Vein endothelial cell (primary cell): ENCODE data around the gene PYGO1. TPM values are rescaled to one million over a fixed set of nuclear protein-coding genes. Genes with fewer than 3 reads are reported as not detected.

Experiments
- total RNA-seq: library from RNA; depleted of rRNA; stranded (reverse); fragments of >200 nt; gene quantifications from 2 replicates; pipeline ENCODE4 v1.2.3, GENCODE V29; 2012

Gene PYGO1, protein sequence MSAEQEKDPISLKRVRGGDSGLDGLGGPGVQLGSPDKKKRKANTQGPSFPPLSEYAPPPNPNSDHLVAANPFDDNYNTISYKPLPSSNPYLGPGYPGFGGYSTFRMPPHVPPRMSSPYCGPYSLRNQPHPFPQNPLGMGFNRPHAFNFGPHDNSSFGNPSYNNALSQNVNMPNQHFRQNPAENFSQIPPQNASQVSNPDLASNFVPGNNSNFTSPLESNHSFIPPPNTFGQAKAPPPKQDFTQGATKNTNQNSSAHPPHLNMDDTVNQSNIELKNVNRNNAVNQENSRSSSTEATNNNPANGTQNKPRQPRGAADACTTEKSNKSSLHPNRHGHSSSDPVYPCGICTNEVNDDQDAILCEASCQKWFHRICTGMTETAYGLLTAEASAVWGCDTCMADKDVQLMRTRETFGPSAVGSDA
- 0.33 and 3.1 TPM in 2 replicates for total RNA-seq

DNA sequence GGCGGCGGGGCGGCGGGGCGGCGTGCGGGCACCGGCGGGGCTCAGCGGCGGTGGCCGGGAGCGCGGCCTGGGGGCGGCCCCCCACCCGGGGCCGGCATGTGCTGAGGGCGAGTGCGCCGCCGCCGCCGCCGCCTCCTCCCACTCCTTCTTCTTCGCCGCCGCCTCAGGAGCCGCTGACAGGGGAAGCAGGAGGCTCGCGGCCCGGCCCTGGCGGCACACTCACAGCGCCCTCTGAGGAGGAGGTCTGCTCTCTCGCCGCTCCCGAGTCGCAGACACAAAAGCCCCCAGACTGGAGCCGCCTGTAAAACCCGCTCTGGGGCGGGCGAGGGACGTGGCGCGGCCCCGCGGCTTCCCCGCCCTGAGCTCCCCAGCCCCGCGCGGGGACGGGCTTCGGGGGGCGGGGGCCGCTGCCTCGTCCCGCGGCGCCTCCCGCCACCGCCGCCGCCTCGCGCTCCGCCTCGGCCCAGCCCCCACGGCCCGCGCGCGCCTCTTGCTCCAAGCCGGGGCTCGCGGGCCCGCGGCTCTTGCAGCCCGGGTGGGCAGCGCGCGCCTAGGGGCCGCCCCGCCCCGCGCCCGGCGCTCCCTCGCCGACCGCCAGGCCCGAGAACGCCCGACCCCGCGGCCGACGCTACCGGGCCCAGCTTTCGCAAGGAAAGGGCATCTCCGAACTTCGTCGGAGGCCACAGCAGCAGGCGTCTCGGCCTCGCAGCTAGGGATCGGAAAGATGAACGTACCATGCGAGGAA lies at the start of gene PYGO1:
TSS of gene PYGO1 (minus strand) at position 276 of the 745 bp plus-strand sequence. CDS start 462 bp downstream, outside the sequence.

Other genes with a start within 250 kb of the PYGO1 start
- gene CCPG1, start 180.0 kb downstream of the PYGO1 start, total RNA-seq = 47.4 and 49.7 TPM in 2 replicates
- 0.38 and 1.6 TPM in 2 replicates for gene PIERCE2, start 179.8 kb downstream of the PYGO1 start, total RNA-seq
- 3.2 and 3.6 TPM in 2 replicates for gene DNAAF4, start 80.1 kb downstream of the PYGO1 start, total RNA-seq
- gene PRTG, start 154.8 kb upstream of the PYGO1 start, total RNA-seq = 2.3 and 5.3 TPM in 2 replicates